Ovary (tissue), 3 donors: ENCODE data around the gene CPZ.

Experiments
- CTCF ChIP-seq, 3 donors: fragments of 450-650 bp in 2 of 3; fragments of 200-600 bp in 1 of 3; IDR thresholded peaks; one replicate each; pipeline versions ENCODE4 v1.5.1 to v1.8.0; 2016 to 2022; ENCODE audit warnings: antibody characterized with exemption in 3 of 3, mild to moderate bottlenecking in 1 of 3
- POLR2A ChIP-seq: fragments of 450-650 bp; IDR thresholded peaks from one replicate; pipeline ENCODE4 v1.6.1; 2017; ENCODE audit warnings: antibody characterized with exemption, mild to moderate bottlenecking, moderate library complexity
- donor health status: DM: no; HTN: no; CAD: no.

DNA sequence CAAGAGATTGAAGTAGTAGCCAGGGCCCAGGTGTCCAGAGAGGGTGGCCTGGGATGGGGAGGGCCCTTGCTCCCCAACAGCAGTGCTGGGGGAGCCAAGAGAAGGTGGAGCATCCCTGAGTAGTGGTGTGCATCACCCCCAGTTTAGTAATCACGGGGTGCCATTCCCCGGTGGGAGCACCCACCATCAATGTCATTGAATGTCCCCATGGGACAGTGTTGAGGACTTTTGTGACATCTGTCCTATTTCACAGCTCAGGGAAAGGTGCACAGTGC lies 4.4 kb upstream of the CPZ start:
- TF ChIP-seq CTCF (IDR thresholded peaks at IDR 0.05) (no peak), POLR2A (no peak)
